Naive thymus-derived CD4-positive, alpha-beta T cell (primary cell): ENCODE results near the gene NIM1K. TPM values are rescaled to one million over a fixed set of nuclear protein-coding genes. Genes with fewer than 3 reads are reported as not detected.

ENCODE experiments used
- ATAC-seq: fragments of 150-1000 bp; cut with Tn5 transposase; 2 replicates; pipeline ENCODE4 v1.10.0; 2021; ENCODE audit warnings: mild to moderate bottlenecking, moderate library complexity
- CTCF ChIA-PET: fragments of 350-600 bp; sonication (Branson Sonifier 250); formaldehyde crosslinking; loops from one replicate; lab custom pipeline; 2021; ENCODE audit warnings: antibody characterized with exemption; lab: Charles Lee
- POLR2A ChIA-PET: fragments of 350-600 bp; sonication (Branson Sonifier 250); formaldehyde crosslinking; loops from one replicate; lab custom pipeline; 2021; ENCODE audit warnings: antibody characterized with exemption, inconsistent platforms; lab: Charles Lee
- DNase-seq, 9 donors: peaks; one replicate each; pipeline versions ENCODE4 v3.0.0 to v3.0.0-alpha.2; 2020 to 2022; ENCODE audit warnings: mixed read lengths in 1 of 9
- H3K27ac ChIP-seq: one replicate; pipeline ENCODE4 v1.7.0; 2013; ENCODE audit warnings: mild to moderate bottlenecking, low read depth, low read length, moderate library complexity
- H3K27me3 ChIP-seq, 2 donors: one replicate each; pipeline ENCODE4 v1.7.0; 2013; ENCODE audit warnings: low read length in 2 of 2, mild to moderate bottlenecking in 2 of 2, moderate library complexity in 2 of 2; ENCODE audit not compliant: control insufficient read depth in 2 of 2, insufficient read depth in 2 of 2
- H3K36me3 ChIP-seq, 3 experiments: 1 replicate in 2 of 3; 2 replicates in 1 of 3; pipeline ENCODE4 v1.7.0; 2013; ENCODE audit warnings: low read length in 3 of 3, mild to moderate bottlenecking in 3 of 3, moderate library complexity in 1 of 3; ENCODE audit not compliant: insufficient read depth in 3 of 3, control insufficient read depth in 2 of 3
- H3K4me1 ChIP-seq, 2 donors: one replicate each; pipeline ENCODE4 v1.7.0; 2013; ENCODE audit warnings: low read length in 2 of 2, mild to moderate bottlenecking in 2 of 2, moderate library complexity in 1 of 2; ENCODE audit not compliant: control insufficient read depth in 2 of 2, insufficient read depth in 2 of 2
- H3K4me3 ChIP-seq: 2 replicates; pipeline ENCODE4 v1.7.0; 2013; ENCODE audit warnings: mild to moderate bottlenecking, low read length
- H3K9me3 ChIP-seq, 3 experiments: 1 replicate in 2 of 3; 2 replicates in 1 of 3; pipeline ENCODE4 v1.7.0; 2013; ENCODE audit warnings: low read length in 3 of 3; ENCODE audit not compliant: control insufficient read depth in 2 of 3
- H3K27ac Mint-ChIP-seq, 9 donors: one replicate each; pipeline ENCODE4 v1.8.0; 2020 to 2022; ENCODE audit warnings: mixed read lengths in 9 of 9, mild to moderate bottlenecking in 8 of 9, moderate library complexity in 5 of 9, inconsistent platforms in 2 of 9
- H3K27me3 Mint-ChIP-seq, 5 donors: one replicate each; pipeline ENCODE4 v1.8.0; 2021 to 2022; ENCODE audit warnings: mixed read lengths in 5 of 5, mild to moderate bottlenecking in 1 of 5
- H3K36me3 Mint-ChIP-seq, 5 donors: one replicate each; pipeline ENCODE4 v1.8.0; 2020 to 2022; ENCODE audit warnings: mixed read lengths in 5 of 5, mild to moderate bottlenecking in 3 of 5, inconsistent platforms in 1 of 5
- H3K4me1 Mint-ChIP-seq, 7 donors: one replicate each; pipeline ENCODE4 v1.8.0; 2020 to 2022; ENCODE audit warnings: mixed read lengths in 7 of 7, mild to moderate bottlenecking in 3 of 7, inconsistent platforms in 1 of 7
- H3K4me3 Mint-ChIP-seq, 10 donors: one replicate each; pipeline ENCODE4 v1.8.0; 2020 to 2022; ENCODE audit warnings: mild to moderate bottlenecking in 10 of 10, mixed read lengths in 10 of 10, moderate library complexity in 6 of 10, inconsistent platforms in 2 of 10
- H3K9me3 Mint-ChIP-seq, 11 donors: one replicate each; pipeline ENCODE4 v1.8.0; 2020 to 2022; ENCODE audit warnings: mixed read lengths in 11 of 11, mild to moderate bottlenecking in 4 of 11, inconsistent platforms in 1 of 11, moderate library complexity in 1 of 11
- intact Hi-C, 2 donors: fragments of 100-400 bp; cut with micrococcal nuclease; formaldehyde crosslinking; loops; one replicate each; pipeline ENCODE4 v1.15.1; 2023
- polyA plus RNA-seq, 2 donors: library from polyadenylated mRNA; unstranded; fragments of 300-500 nt; fragmentation: Illumina TruSeq; gene quantifications; one replicate each; pipeline ENCODE4 v1.2.3, GENCODE V29; 2021
- total RNA-seq, 6 experiments: library from RNA in 5 of 6; stranded (reverse) in 5 of 6; gene quantifications; 1 replicate in 5 of 6; 2 replicates in 1 of 6; pipeline ENCODE4 v1.2.3 and lab custom pipeline; 2021 to 2026

The NIM1K gene
- total and polyA plus RNA-seq, 7 experiments from 2014 or later: 0.18 to 0.97 (median 0.49) TPM

DNA sequence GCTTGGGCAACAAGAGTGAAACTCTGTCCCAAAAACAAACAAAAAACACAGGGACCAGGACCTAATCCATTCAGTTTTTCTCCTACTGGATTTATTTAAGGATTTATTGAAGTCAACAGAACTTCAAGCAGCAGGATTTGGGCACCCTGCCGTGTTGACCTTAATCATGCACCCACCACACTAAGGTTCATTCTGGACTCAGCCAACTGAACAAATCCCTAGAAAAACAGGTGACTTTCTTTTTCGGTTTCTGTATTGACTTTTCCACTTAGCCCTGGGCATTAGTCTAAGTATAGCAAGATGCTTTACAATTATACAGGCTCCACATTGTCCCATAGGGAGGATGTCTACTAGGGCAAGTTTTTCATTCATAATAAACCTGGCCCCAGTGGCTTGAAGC lies 41.3 kb upstream of the NIM1K start:
- H3K4me1 Mint-ChIP-seq: peaks cover 3 to 19% (median 13%) of the 10 kb centered on the region in 7 donors
- no peak for DNase-seq
- H3K27ac Mint-ChIP-seq: no peak overlapping the region
- no peak for ATAC-seq
- Histone ChIP-seq H3K4me1 (no peaks in the 10 kb centered on the region), H3K27ac (no peak overlapping the region), H3K27me3 (no peaks in the 10 kb centered on the region), H3K36me3 (peaks cover 0 to under 1% (median 0%) of the 10 kb centered on the region in 3 experiments), H3K9me3 (no peaks in the 10 kb centered on the region), H3K4me3 (no peak overlapping the region)
- H3K27me3 Mint-ChIP-seq: no peaks in the 10 kb centered on the region
- H3K36me3 Mint-ChIP-seq: peaks cover 0 to 34% (median 14%) of the 10 kb centered on the region in 5 donors
- intact Hi-C loops: no loop called here
- H3K4me3 Mint-ChIP-seq: no peak overlapping the region
- ChIA-PET POLR2A (no interaction called here), CTCF (interaction anchor here (0.9 kb wide), 1 partner anchor 16 kb away, joined by 3 read pairs; no protein-coding TSS in a partner anchor)
- no peaks in the 10 kb centered on the region for H3K9me3 Mint-ChIP-seq

DNA sequence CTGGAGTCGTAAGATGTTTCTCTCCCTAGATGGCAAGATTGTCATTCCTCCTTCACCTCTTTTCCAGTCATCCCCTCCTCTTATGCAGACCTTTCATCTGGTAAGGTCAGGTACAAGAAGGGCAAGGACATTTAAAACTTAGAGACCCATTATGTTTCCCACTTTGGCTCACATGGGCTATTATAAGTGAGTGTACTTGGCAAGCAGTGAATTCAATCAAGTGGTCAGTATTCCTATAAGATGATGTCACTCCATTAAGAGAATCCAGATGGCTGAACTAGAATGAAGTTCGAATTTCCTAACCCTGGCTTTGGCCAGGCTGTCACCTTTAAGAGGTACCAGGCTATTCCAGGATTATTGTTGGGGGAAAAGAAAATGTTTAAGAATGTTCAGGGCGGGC lies 39.1 kb upstream of the NIM1K start:
- DNase-seq: no peak
- ATAC-seq: no peak
- Mint-ChIP-seq H3K4me3 (no peak overlapping the region), H3K4me1 (peaks cover 3 to 23% (median 18%) of the 10 kb centered on the region in 7 donors), H3K36me3 (peaks cover 0 to 42% (median 20%) of the 10 kb centered on the region in 5 donors), H3K27me3 (no peaks in the 10 kb centered on the region), H3K27ac (no peak overlapping the region), H3K9me3 (no peaks in the 10 kb centered on the region)
- intact Hi-C loops: no loop called here
- H3K36me3 ChIP-seq: peaks cover 0 to 8% (median 0%) of the 10 kb centered on the region in 3 experiments
- POLR2A ChIA-PET: no interaction called here
- no peaks in the 10 kb centered on the region for H3K4me1 ChIP-seq
- H3K27me3 ChIP-seq: no peaks in the 10 kb centered on the region
- no peak overlapping the region for H3K4me3 ChIP-seq
- no peak overlapping the region for H3K27ac ChIP-seq
- no peaks in the 10 kb centered on the region for H3K9me3 ChIP-seq
- CTCF ChIA-PET: no interaction called here

DNA sequence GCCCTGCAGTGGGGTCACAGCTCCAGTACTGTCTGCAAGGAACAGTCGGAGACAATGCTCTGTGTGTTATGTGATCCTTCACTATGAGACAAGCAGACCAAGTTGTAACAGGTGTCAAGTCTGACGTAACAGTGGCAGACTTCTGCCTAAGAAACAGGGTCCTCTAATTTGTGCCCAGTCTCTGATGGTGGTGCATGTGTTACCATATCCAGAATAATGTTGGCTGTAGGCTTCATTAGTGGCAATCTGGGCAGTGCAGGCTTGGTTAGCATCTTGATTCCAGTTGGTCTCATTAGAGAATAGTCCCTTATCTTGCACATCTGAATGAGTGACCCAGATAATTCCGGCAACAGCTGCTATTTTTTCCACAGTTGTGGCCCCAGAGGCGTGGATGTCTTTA lies 37.6 kb upstream of the NIM1K start:
- Mint-ChIP-seq H3K4me3 (no peak overlapping the region), H3K4me1 (peaks cover 3 to 25% (median 14%) of the 10 kb centered on the region in 7 donors), H3K27me3 (no peaks in the 10 kb centered on the region), H3K9me3 (no peaks in the 10 kb centered on the region), H3K36me3 (peaks cover 0 to 41% (median 24%) of the 10 kb centered on the region in 5 donors), H3K27ac (no peak overlapping the region)
- intact Hi-C loops: no loop called here
- H3K4me3 ChIP-seq: no peak overlapping the region
- H3K4me1 ChIP-seq: no peaks in the 10 kb centered on the region
- POLR2A ChIA-PET: no interaction called here
- CTCF ChIA-PET: no interaction called here
- no peak for ATAC-seq
- no peak overlapping the region for H3K27ac ChIP-seq
- no peak for DNase-seq
- no peaks in the 10 kb centered on the region for H3K9me3 ChIP-seq
- H3K36me3 ChIP-seq: peaks cover 0 to 8% (median 0%) of the 10 kb centered on the region in 3 experiments
- no peaks in the 10 kb centered on the region for H3K27me3 ChIP-seq

DNA sequence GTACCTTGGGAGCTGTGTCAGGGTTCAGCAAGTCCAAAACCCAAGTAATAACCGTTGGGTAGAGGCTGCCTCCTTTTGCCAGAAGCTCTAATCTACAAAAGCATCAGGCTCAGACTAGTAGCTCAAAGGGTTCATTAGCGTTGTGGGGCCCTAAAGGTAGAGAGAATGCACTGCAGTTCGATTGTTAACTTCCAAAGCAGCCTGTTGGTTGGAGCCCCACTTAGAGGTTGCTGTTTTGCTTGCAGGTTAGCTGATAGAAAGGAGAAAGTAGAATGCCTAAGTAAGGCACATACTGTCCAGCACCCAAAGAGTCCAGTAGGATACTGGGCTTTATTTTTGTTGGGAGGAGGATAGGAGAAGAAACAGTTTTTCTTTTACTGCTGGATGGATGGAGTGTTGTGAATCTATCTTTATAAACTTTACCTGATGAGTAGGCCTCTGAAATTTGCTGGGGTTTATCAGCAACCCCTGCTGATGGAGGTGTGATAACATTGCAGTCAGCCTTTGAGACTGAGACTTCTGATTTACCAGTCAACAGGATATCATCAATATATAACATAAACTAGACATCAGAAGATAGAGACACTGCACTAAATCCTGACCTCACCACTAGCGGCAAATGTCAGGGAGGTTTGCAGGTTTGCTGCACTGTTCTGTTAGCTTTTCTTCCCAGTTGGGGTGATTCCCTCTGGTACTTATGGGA lies 36.5 kb upstream of the NIM1K start:
- Mint-ChIP-seq H3K27ac (peak overlapping the region in 2 of 9 donors; percentile 13 to 65), H3K4me3 (peak overlapping the region in 1 of 10 donors; percentile 41), H3K4me1 (peaks cover 5 to 30% (median 19%) of the 10 kb centered on the region in 7 donors), H3K27me3 (no peaks in the 10 kb centered on the region), H3K36me3 (peaks cover 0 to 40% (median 24%) of the 10 kb centered on the region in 5 donors), H3K9me3 (no peaks in the 10 kb centered on the region)
- no peaks in the 10 kb centered on the region for H3K9me3 ChIP-seq
- no peak overlapping the region for H3K27ac ChIP-seq
- H3K4me3 ChIP-seq: no peak overlapping the region
- H3K4me1 ChIP-seq: no peaks in the 10 kb centered on the region
- no peaks in the 10 kb centered on the region for H3K27me3 ChIP-seq
- H3K36me3 ChIP-seq: peaks cover 0 to 8% (median 0%) of the 10 kb centered on the region in 3 experiments
- DNase-seq: no peak
- intact Hi-C loops: no loop called here
- ChIA-PET POLR2A (interaction anchor here (0.6 kb wide), 1 partner anchor 46 kb away, joined by 3 read pairs; no protein-coding TSS in a partner anchor), CTCF (interaction anchor here (0.5 kb wide), 1 partner anchor 212 kb away, joined by 3 read pairs; no protein-coding TSS in a partner anchor)
- ATAC-seq: no peak

DNA sequence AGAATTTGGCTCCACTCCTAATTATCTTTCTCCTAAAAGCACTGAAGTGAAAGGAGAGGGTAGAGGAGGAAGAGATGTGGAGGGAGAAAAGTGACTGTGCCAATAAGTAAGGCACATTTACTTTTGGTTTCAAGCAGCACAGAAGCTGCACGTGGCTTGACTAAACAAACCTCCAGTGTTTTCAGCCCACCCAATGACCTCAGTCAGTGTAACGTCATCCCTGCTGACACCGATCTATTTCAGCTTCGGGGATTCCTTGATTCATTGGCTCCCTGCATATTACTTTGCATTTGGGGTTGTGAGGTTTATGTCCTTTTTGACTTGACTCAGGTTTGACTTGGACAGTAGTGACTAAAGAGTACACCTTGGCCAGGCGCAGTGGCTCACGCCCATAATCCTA lies 35.6 kb upstream of the NIM1K start:
- Mint-ChIP-seq H3K36me3 (peaks cover 0 to 41% (median 31%) of the 10 kb centered on the region in 5 donors), H3K27ac (peak overlapping the region in 1 of 9 donors; percentile 63), H3K9me3 (no peaks in the 10 kb centered on the region), H3K4me1 (peaks cover 13 to 39% (median 26%) of the 10 kb centered on the region in 7 donors), H3K27me3 (no peaks in the 10 kb centered on the region), H3K4me3 (no peak overlapping the region)
- Histone ChIP-seq H3K27me3 (no peaks in the 10 kb centered on the region), H3K36me3 (peaks cover 0 to 8% (median 0%) of the 10 kb centered on the region in 3 experiments), H3K27ac (no peak overlapping the region), H3K9me3 (no peaks in the 10 kb centered on the region), H3K4me1 (peaks cover 0 to 2% of the 10 kb centered on the region in 2 donors), H3K4me3 (no peak overlapping the region)
- ATAC-seq (no peak), DNase-seq (no peak)
- intact Hi-C loops: no loop called here
- POLR2A ChIA-PET: no interaction called here
- CTCF ChIA-PET: no interaction called here

DNA sequence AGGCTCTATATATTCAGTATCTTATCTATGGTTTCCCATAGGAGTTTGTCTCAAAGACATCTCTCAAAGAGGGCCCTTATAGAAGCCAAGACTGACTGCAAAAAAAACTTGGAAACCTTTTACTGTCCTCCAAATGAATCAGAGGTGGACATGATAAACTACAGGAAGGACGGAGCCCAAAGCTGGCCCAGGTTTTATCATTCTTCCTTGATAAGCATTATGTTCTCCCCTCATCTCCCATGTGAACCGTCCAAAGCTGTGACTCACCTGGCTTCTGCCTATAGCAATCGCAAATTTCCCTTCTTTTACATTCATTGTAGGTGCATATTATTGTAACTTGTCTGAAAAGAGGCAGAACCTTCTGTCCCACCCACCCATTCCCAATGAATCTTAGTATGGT lies 35.0 kb upstream of the NIM1K start:
- DNase-seq (no peak), ATAC-seq (no peak)
- POLR2A ChIA-PET: no interaction called here
- Mint-ChIP-seq H3K27ac (peak overlapping the region in 2 of 9 donors; percentile 63), H3K4me1 (peaks cover 15 to 42% (median 30%) of the 10 kb centered on the region in 7 donors), H3K9me3 (no peaks in the 10 kb centered on the region), H3K36me3 (peaks cover 0 to 44% (median 34%) of the 10 kb centered on the region in 5 donors), H3K27me3 (no peaks in the 10 kb centered on the region), H3K4me3 (no peak overlapping the region)
- Histone ChIP-seq H3K27ac (no peak overlapping the region), H3K4me3 (no peak overlapping the region), H3K36me3 (peaks cover 0 to 8% (median 4%) of the 10 kb centered on the region in 3 experiments), H3K9me3 (no peaks in the 10 kb centered on the region), H3K4me1 (peaks cover 0 to 6% of the 10 kb centered on the region in 2 donors), H3K27me3 (no peaks in the 10 kb centered on the region)
- CTCF ChIA-PET: no interaction called here
- intact Hi-C loops: no loop called here
